Stimulated activated CD8-positive, alpha-beta memory T cell treated with anti-CD3 and anti-CD28 coated beads, Interleukin-2, amount 100 ng/mL, for 48 hours (primary cell): Measurements from ENCODE around the gene ASCL3.
A peak's percentile ranks its signal among the peaks of the same experiment; 100 is the strongest.
"Not testable (repeated sequence)": the region's sequence is repeated elsewhere in the genome, so short reads cannot be mapped to it uniquely, and the experiment has no call there.

Source experiments
- DNase-seq, 2 donors: peaks; one replicate each; pipeline ENCODE4 v3.0.0-alpha.2; 2020; ENCODE audit warnings: low read depth in 2 of 2

Gene ASCL3, protein sequence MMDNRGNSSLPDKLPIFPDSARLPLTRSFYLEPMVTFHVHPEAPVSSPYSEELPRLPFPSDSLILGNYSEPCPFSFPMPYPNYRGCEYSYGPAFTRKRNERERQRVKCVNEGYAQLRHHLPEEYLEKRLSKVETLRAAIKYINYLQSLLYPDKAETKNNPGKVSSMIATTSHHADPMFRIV

DNA sequence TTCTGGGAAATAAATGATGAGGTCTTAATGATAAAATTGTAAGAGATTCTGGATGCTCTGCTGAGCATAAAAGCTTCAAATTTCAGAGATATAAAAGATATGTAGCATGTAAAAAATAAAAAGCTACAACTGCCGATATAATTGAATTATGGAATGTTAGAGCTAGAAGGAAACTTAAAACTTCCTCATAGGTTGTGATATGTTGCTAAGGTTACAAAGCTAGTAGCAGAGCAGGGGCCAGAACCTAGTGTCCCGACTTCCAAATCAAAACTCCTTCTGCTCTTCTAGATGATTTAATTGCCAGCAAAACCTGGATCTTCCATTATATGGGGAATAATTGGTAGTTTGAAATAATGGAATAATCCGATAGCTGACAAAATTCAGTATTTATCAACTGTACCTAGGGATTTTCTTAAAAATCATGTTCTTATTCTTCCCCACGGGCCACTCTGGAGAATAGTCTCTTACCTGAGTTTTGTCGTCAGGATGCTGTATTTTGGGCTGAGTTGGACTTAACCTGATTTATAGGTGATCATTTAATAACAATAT is at the start of gene ASCL3:
ASCL3 (minus strand) TSS at position 499 of the 549 bp plus-strand sequence. CDS start 4,855 bp downstream, outside the sequence.
- no peak for DNase-seq

DNA sequence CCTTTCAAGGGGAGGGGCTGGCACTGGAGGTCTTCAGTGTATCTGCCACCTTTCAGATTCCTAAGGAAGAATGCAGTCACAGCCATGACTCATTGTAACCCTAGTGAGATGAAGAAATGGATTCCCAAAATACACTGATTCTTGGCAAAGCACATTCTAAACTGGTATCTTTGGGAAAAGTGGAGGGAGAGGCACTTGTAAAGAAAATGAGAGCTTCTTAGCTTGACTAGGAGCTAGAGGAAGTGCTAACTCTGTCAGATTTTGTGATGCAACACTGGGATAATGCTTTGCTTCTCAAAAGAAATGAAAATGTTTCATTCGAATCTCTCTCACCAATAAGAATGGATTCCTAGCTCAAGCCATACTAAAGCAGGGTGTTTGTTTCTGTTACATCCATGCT is 46.6 kb upstream of the ASCL3 start:
- DNase-seq, result no peak

DNA sequence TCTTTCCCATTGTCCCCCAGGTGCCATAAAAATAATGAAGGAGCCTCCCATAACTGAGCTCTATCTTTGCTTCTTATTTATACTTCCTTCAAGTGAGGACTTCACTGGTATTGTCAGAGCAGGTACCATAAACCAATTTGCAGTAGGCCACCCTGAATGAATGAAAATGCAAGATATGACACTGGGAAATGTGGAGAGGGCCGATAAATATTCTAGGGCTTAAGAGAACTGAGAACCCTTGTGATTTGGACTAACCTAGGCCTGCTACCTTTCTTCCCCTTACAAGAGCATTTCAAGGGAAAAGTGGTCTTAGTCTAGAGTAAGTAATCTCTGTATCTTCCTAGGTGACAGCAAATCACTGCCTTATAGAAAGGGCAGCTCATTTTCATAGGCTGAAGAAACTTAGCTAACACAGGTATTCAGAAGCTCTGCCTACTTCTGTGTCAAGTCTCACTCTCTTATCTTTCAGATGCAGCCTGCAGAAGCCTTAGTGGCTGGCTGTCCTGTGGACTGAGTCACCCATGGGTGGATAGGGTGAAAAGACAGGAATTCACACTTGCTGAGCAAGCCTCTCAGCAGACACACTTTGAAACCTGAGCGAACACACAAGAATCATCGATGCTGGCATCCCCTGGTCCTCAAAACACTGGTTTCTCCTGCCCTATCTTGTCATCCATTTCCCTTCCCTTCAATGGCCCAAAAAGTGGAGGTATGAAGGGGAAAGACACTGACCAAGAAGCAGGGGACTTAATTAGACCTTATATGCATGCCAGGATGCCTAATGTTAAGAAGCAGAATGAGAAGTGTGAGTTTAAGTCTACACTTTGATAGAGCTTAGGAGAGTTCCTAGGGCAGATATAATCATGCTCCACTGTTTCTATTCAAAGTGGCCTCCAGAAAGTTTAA is 45.8 kb upstream of the ASCL3 start:
- DNase-seq, result no peak

DNA sequence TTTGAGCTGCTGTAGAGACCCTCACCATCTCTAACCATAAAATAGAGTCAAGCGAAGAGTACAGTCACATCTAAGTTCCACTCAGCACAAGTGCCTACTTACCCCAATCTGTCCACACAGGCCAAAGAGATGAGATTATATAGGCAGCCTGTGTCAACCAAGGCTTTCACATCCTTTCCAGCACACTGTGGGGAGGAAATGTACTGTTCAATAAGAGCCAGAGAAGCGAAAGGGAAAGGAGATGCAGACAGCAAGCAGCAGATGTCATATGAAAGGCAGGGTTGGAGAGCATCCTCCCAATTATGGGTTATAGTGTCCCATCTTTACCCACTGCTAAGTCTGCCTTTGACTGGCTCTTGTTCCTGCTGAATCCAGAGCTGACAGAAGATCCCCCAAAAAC is 44.6 kb upstream of the ASCL3 start:
- DNase-seq, result no peak

DNA sequence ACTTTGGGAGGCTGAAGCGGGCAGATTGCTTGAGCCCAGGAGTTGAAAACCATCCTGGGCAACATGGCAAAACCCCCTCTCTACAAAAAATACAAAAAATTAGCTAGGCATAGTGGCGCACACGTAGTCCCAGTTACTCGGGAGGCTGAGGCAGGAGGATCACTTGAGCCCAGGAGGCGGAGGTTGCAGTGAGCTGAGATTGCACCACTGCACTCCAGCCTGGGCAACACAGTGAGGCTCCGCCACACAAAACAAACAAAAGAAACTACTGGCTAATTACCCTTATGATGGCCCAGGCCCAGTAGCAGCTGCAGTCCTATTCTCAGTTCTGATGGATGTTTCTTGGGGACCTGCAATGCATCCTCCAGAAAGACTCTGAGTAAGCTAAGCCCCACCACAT is 44.0 kb upstream of the ASCL3 start:
- not testable (repeated sequence) for DNase-seq

DNA sequence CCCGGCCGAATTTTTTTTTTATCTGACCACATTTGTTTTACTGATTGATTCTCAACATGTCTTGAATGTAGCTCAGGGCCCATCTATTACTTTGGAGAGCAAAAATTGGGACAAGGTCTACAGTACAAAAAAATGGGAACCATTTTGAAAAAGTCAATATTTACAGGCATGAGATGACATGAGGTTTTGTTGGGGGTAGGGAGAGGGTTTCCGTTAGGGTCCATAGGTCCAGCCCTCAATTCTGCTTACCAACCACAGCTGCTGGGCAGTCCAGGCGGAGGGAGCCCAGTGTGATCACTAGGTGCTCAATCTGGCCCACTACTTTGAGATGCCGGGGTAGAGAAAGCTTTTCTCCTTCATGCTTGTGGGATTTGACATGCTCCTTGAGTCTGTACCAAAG is 42.6 kb upstream of the ASCL3 start:
- DNase-seq, result no peak

DNA sequence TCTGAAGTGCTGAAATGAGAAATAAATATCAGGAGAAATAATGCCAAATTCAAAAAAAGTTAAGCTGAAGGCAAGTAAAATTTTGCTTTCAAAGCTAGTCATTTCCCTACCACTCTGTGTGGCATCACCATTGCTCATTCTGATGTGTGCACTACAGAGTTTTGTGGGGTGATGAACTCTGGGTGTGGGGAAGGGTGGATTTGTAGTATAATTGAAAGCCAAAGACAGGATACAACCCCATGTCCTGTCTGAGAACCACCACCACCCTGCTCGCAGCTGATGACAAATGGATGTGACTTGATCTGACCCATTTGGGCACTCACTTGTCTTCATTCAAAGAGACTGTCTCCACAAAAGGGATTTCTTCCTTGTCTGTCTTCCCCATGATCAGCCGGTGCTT is 40.7 kb upstream of the ASCL3 start:
- DNase-seq, result no peak

DNA sequence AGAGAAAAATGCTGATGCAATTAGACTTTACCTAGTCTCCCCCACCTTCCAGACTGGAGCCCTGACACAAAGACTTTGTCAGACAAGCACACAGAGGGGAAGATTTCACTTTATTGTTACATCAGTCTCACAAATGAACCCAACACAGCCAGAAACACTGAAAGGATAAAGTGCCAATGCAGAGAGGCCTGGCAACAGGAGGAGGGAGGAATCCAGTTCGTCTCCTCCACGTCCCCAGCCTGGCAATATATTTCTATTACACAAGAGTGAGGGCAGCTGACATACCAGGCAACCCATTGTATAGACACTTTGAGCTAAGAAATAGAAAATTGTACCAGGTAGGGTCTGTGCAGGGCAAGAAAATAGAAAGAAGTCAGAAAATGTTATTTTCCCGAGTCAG is 37.7 kb upstream of the ASCL3 start:
- DNase-seq, result no peak

DNA sequence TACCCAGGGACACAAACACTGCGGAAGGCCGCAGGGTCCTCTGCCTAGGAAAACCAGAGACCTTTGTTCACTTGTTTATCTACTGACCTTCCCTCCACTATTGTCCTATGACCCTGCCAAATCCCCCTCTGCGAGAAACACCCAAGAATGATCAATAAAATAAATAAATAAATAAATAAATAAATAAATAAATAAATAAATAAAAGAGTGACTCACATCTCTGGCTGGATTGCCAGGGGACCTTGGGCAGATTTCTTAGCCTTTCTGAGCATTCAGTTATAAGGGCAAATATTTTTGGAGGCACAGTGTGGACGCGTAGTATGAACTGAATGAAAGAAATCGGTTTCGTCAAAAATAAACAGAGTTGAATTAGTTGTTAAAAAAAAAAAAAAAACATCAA is 36.5 kb upstream of the ASCL3 start:
- not testable (repeated sequence) for DNase-seq

DNA sequence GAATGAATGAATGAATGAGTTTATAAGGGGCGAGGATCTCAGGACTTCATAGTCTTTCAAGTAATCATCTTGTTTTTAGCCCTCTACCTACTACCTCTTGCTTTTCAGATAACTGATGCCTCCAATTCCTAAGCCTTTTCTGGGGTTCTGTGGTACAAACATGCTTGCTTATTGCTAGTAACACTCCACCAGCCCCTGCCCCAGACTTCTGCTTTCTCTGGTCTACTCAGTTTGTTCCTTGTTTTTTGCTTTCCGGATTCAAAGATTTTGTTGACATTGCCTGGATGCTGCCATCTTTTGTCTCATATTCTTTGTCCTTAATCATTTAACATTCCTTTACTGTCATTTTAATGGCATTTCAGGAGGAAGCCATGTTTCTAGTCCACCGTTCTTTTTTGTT is 30.3 kb upstream of the ASCL3 start:
- no peak for DNase-seq

DNA sequence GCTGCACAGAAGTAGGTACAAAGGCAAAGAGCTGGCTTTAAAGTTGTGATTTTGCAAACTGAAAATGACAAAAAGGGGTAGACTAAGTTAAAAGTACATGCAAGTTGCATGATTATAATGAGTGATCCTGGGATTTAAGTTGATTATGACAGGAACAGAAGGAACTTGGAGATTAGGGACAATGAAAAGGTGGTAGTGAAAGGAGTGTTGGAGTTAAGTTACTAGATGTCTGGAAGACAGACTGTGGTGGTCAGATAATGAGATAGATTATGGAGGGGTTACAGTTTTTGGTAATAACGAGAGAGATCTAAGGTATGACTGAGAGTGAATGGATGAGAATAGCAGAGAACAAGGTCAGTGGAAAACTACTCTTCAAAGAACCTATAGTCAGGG is 29.1 kb upstream of the ASCL3 start:
- DNase-seq, result no peak

DNA sequence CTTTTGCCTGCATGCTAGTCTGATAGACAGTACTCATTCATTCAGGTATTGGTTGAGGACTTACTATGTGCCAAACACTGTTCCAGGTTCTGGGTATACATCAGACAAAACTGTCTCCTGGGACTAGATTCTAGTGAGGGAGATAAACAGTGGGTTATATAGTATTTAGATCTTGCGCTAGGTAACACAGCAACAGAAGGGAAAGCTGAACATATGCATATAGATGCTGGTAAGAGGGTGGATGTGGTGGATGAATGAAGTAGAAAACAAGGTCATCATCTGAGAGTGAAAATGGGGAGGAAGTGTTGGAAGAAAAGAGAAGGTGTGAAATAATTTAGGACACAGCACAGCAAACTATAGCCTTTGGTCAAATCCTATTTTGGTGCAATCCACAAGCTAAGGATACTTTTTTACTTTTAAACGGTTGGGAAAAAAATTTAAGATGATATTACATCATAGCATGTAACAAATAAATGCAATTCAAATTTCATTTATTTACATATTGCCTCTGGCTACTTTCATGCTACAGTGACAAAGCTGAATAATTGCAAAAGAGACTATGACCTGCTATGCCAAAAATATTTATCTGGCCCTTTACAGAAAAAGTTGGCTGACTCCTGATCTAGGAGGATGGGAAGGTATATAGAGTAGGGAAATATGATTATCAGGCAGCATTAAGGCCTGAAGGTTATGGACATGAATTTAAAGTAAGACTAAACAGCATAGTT is 28.5 kb upstream of the ASCL3 start:
- DNase-seq, result no peak

DNA sequence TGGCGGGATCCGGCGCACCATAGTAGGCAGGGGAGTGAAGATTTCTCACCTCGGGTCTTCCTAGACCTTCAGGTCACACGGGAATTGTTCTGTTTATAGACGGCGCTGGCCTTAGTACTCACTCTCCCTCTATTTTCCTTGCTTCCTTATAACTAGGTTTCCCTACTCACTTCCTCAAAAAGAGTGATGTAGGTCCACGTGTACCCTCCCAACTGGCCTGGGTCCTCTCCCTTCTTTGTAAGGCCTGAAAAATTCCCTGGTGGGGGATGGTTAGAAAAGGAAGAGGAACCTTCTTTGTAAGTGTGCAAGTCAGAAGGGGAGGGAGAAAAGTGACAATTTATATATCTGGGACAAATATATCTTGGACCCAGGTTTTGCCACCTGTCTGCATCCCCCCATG is 24.4 kb upstream of the ASCL3 start:
- DNase-seq, result no peak

DNA sequence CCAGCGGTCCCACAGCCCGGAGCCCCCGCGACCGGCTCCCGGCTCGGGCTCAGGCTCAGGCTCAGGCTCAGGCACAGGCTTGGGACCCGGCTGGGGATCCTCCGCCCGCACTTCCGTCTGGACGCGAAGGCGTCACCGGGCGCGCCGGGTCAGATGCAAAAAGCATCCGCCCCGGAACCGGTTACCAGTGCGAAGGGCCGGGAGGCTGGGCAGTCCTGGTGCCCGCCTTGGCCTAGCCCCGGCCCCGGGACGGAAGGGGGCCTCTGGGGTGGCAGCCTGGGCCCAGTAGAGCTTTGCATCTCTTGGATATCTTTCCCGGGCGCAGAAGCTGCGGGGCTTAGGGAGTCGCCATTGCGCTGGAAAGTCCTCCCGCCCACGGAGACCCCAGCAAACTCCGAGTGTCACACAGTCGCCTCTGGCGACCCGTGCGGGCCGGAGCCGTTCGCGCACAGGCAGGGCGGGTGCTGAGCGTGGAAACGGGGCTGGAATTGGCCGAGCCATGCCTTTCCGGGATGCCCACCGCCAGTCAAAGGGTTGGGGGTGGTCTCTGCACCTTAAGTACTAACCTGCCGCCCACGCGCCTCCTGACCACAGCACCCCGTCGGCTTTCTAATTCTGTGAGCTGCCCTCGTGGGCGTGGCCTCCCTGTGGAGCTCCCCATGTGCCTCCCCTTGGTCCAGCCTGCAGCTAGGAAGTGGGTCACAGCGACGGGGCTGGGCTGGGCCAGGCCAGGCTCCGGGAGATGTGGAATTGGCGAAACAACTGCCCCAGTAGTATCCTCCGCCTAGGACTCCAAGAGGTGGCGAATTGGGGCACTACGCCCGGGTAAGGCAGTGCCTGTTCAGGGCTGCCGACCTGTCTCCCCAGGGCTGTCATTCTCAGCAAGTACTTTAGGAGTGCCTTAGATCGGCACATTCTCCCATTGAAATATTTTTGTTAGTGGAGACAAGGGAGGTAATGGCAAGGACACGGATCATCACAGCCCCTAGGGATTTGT is 21.8 kb upstream of the ASCL3 start, which contains the start of gene TMEM9B:
TMEM9B (minus strand) TSS at position 119 of the 997 bp plus-strand sequence. CDS start 129 bp downstream, outside the sequence.
- peak; percentile 82 to 86 for DNase-seq

DNA sequence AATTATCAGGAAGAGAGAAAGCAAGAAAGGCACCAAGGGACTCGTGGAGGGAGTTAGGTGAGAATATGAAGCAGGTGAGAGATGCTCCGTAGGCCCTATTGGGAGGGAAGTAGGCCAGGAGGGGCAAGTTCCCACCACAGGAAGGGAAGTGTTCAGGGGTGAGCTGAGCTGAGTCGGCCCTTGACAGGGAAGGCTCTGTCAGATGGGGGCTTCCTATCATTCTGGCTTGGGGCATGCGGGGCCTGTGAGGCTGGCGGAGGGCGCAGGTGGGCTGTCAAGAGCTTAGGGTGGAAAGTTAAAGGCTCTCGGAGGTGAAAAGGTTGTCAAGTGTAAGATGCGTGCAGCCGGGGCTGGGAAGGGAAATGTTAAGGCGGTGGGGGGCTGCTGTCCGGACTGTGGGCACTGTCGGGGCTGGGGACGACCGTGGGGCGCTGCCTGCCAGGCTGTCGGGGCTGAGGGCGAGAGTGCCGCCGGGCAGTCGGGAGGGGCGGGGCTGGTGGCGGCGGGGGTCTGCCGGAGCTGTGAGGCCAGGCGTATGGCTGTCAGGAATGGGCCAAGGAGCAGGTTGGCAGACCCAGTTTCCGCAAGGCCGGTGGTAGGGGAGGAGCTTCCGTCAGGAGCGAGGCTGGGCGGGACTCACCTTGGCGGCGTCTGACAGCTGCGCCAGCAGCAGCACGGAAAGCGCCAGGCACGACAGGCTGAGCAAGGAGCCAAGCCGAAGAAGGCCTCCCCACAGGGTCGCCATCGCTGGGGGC is 20.9 kb upstream of the ASCL3 start:
- DNase-seq, result peak; percentile 64 to 73

DNA sequence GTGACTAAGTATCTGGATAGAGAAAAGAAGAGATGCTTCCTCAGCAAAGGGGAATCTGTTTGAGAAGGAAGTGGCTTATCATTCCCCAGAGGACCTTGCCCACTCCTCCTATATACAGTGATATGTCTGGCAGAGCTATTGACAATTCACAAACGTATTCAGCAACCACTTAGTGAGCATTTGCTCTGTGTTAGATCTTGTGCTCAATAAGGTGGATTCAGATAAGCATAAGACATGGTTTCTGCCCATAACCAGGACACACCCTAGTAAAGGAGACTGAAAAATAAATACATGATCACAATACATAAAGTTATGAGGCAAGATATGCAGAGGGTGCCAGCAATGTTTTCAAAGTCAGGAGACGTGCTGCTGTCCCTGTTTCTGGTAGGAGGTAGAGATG is 20.0 kb upstream of the ASCL3 start:
- no peak for DNase-seq

DNA sequence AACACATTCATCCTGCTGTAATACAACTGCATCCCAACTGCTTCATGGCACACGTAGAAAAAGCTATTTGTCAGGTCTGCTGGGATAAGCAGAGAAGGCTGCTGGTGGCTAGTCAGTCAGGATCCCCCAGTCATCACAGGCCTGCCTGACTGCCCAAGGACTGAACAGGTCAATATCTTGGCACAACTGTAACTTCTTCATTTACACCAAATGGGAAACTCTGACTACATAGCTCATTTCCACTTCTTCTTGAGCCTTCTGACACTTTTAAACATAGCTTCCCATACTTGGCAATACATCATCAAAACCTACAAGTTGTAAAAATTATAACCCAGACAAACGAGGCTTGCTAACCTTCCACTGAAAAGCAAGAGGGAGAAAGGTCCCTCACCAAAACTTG is 18.6 kb upstream of the ASCL3 start:
- DNase-seq, result no peak

DNA sequence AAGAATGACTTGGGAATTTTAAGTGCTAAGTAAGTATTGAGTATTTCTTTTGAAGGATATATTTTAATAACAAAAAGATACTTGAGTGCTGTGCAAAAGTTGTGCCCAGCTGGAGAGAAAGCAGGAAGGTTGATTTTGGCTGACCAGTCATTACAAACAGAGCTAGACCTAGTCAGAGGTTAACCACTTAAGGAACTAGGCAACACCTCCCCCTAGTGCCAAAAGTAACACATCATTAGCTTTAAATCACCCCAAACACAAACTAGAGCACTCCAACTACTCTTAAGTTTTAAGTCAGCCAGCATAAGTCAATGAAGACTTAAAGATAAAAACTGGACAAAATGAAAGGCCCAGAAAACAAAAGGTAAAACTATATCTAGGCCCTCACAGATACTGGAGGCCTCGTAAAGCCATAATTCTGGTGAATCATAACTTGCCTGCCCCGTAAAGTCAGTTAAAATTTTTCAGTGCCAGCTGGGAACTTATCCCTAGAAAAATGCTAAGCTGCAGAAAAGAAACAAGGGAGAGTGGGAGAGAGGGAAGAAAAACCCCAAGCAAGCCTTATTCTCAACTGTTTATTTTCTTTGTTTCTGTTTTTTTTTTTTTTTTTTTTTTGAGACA is 16.8 kb upstream of the ASCL3 start:
- DNase-seq, result no peak

DNA sequence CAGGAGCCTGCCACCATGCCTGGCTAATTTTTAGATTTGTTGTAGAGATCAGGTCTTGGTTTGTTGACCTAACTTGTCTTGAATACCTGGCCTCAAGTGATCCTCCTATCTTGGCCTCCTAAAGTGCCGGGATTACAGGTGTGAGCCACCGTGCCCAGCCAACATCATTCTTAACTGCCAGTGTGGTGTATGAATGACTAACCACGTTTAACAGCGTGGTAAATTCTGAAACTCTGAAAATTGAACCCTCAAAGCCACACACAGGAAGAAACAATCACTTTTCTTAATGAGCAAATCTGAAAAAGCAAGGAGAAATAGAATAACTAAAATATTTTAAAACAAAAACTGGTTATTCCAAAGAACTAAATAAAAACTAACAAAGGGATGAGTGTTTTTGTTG is 14.0 kb upstream of the ASCL3 start:
- DNase-seq, result no peak

DNA sequence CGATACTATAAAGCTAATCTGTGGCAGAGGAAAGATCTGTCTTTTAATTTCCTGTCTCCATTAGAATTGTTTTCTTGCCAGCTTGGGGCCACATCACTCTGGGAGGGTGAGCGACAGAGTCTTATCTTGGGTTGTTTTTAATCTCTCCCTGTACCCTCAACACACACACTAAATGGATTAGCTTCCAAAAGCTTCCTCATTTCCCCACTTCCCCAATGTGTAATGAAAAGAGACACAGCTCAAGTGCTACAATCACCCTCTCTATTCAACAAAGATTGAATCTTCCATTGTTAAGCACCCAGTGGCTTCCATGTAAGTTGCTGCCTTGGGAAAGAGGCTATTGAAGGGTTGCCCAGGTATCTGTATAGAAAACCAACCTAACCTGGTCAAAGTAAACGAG is 6.1 kb upstream of the ASCL3 start:
- no peak for DNase-seq
